Pancreas (tissue), 10 donors: Measurements from ENCODE around the gene CAPRIN1. TPM values are rescaled to one million over a fixed set of nuclear protein-coding genes. Genes with fewer than 3 reads are reported as not detected.

Source experiments
- ATAC-seq, 4 donors: fragments of 200-7000 bp; cut with Tn5 transposase; one replicate each; pipeline versions ENCODE4 v1.8.0 to v1.9.1; 2020; ENCODE audit warnings: mild to moderate bottlenecking in 4 of 4, moderate library complexity in 4 of 4
- DNase-seq, 6 donors: peaks; one replicate each; pipeline ENCODE4 v3.0.0-alpha.2; 2020
- FAIRE-seq: peaks from 2 replicates; lab custom pipeline; 2012; peaks lifted over from hg19 to GRCh38; lab: Jason Lieb, UNC
- H3K27ac ChIP-seq, 4 donors: fragments of 200-600 bp; sonication (generic); 1 replicate in 3 of 4; 2 replicates in 1 of 4; pipeline versions ENCODE4 v1.5.0 to v1.8.0; 2020
- H3K27me3 ChIP-seq, 4 donors: fragments of 200-600 bp; one replicate each; pipeline ENCODE4 v1.8.0; 2021
- H3K36me3 ChIP-seq, 3 donors: fragments of 200-600 bp; sonication (generic) in 1 of 3; one replicate each; pipeline versions ENCODE4 v1.5.0 to v1.8.0; 2020 to 2021
- H3K4me1 ChIP-seq, 3 donors: fragments of 200-600 bp; one replicate each; pipeline ENCODE4 v1.8.0; 2021
- H3K4me3 ChIP-seq, 4 donors: fragments of 200-600 bp; sonication (generic) in 2 of 4; one replicate each; pipeline versions ENCODE4 v1.5.0 to v1.8.0; 2020 to 2021
- H3K9me3 ChIP-seq, 4 donors: fragments of 200-600 bp; one replicate each; pipeline ENCODE4 v1.8.0; 2021
- WGBS, 2 donors: extraction: QIAGEN DNeasy Blood & Tissue Kit; methylation state at CpG; one replicate each; pipeline ENCODE4 v1.1.7; 2013; 5-methylcytosine and 5-hydroxymethylcytosine counted together
- intact Hi-C, 3 donors: fragments of 100-400 bp; cut with DNase I; formaldehyde crosslinking; loops; one replicate each; pipeline versions ENCODE4 v1.11.1 to v1.14.2; 2022
- polyA plus RNA-seq, 2 donors: library from polyadenylated mRNA; stranded (reverse); fragments of 200-250 nt; gene quantifications; one replicate each; pipeline ENCODE4 v1.2.3, GENCODE V29; 2013
- total RNA-seq, 6 donors: library from RNA; stranded (reverse); fragmentation: NEBNext Ultra II Directional in 4 of 6; extraction: Animal tissue kit (Norgen Biotek cat#: 25700) in 4 of 6; gene quantifications; one replicate each; pipeline versions ENCODE4 v1.2.1 to v1.2.4, GENCODE V29; 2021 to 2023
- TF ChIP-seq, protein P1 (sequence below), 4 donors: fragments of 200-600 bp; sonication (generic) in 3 of 4; IDR thresholded peaks; one replicate each; pipeline versions ENCODE4 v1.5.0 to v1.8.0; 2021; ENCODE audit warnings: antibody characterized with exemption in 4 of 4
- donor health status: healthy with polysubstance abuse.
- donor health status: DM: no; HTN: no; CAD: no; lungs with moderate emphysema.
- donor health status: DM: no; HTN: no; CAD: no.
- donor health status: control.
- donor health status: control.
- donor health status: Bipolar disorder and iron deficiency.
- donor health status: DM: yes; HTN: yes; CAD: no.
- donor health status: DM: no; HTN: no; CAD: no.
- donor health status: DM: no; HTN: no; CAD: no.
- donor health status: DM: yes; HTN: yes; CAD: no.

Gene CAPRIN1
- total and polyA plus RNA-seq, 8 donors: 33.9 to 116 (median 93.9) TPM

DNA sequence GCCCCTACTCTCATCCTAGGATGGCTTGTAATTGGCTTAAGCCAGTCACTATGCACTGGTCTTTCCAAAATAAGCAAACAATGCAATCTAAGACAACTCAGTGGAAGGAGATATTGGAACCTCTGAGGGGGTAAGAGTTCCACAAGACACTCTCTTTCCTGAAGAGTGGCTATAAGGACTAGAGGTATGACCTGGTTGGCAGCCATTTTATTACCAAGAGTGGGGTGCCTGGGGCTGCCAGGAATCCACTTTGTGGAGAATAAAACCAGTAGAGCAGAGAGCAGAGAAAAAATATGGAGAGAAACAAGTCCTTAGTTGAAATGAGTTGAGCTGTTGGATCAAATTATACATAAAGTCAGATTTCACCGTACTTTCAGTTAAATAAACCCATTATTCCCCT, 38.8 kb upstream of the CAPRIN1 start:
- DNase-seq (no peak), FAIRE-seq (no peak), ATAC-seq (no peak)
- Histone ChIP-seq H3K4me3 (no peak overlapping the region), H3K27ac (no peak overlapping the region), H3K36me3 (no peaks in the 10 kb centered on the region), H3K27me3 (no peaks in the 10 kb centered on the region), H3K9me3 (no peaks in the 10 kb centered on the region), H3K4me1 (no peaks in the 10 kb centered on the region)
- intact Hi-C loops: no loop called here
- WGBS, 2 donors: 93 to 97% methylated on average over 1 of the region's 1 CpG
- TF ChIP-seq, protein P1, sequence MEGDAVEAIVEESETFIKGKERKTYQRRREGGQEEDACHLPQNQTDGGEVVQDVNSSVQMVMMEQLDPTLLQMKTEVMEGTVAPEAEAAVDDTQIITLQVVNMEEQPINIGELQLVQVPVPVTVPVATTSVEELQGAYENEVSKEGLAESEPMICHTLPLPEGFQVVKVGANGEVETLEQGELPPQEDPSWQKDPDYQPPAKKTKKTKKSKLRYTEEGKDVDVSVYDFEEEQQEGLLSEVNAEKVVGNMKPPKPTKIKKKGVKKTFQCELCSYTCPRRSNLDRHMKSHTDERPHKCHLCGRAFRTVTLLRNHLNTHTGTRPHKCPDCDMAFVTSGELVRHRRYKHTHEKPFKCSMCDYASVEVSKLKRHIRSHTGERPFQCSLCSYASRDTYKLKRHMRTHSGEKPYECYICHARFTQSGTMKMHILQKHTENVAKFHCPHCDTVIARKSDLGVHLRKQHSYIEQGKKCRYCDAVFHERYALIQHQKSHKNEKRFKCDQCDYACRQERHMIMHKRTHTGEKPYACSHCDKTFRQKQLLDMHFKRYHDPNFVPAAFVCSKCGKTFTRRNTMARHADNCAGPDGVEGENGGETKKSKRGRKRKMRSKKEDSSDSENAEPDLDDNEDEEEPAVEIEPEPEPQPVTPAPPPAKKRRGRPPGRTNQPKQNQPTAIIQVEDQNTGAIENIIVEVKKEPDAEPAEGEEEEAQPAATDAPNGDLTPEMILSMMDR (IDR thresholded peaks at IDR 0.05): no peak

DNA sequence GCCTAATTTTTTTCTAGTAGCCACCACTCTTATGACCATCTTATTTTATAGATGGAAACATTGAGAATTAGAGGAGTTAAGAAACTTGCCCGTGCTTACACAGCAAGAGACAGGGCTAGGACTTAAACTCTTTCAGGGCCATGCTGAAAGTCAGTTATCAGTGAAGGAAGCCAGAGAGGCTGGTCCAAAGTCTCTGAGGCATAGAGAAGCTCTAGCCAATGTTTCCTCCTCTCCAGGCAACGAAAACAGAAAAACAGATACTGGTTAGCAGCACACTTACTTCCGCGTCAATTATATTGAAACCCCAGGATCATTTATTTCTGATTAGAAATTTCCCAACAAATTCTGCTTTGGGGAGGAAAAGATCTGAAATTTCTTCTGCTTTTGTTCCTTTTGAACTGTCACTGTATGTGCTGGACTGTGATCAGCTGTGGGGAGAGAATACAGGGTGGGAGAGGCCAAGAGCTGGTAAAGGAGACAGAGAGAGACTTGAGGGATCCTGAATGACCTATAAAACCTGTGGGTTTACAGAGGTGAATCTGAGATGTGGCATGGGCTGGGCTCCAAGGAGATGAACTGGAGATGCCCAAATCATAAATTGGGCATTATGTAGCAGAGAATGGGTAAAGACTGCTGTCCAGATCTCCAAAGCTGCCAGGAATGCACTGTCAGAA, 37.5 kb upstream of the CAPRIN1 start:
- 85 to 86% methylated on average over 4 of the region's 4 CpGs for WGBS, 2 donors
- DNase-seq (no peak), FAIRE-seq (no peak)

DNA sequence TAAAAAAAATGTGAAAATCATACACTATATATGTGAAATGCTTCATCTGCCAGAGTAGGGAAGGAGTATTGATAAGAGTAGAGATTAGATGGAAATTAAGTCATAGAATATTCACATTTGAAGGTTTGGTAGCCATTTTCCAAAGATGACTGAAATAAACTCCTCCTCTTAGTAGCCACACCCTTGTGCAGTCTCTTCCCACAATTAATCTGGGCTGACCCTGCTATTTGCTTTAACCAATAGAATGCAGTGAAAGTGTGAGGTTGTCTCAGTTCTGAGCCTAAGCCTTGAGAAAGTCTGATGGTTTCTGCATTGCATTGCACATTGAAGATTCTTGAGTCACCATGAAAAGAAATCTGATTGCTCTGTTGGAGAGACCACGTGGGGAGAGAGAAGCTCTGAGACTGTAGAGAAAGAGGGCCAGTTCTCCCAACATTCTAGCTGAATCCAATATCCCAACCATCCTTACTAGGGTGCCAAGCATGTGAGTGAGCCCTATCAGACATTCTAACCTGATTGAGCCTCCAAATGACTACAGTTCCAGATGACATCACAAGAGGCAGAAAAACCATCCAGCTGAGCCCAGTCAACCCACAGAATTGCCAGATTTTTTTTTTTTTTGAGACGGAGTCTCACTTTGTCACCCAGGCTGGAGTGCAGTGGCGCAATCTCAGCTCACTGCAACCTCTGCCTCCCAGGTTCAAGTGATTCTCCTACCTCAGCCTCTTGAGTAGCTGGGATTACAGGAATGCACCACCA, 29.4 kb upstream of the CAPRIN1 start:
- WGBS, 2 donors: 76 to 82% methylated on average over 3 of the region's 3 CpGs
- H3K9me3 ChIP-seq: no peaks in the 10 kb centered on the region
- H3K27ac ChIP-seq: no peak overlapping the region
- ATAC-seq (no peak), DNase-seq (no peak), FAIRE-seq (no peak)
- no peak overlapping the region for H3K4me3 ChIP-seq
- no peaks in the 10 kb centered on the region for H3K27me3 ChIP-seq
- H3K4me1 ChIP-seq: no peaks in the 10 kb centered on the region
- intact Hi-C loops: no loop called here
- no peaks in the 10 kb centered on the region for H3K36me3 ChIP-seq
- TF ChIP-seq, protein P1 (IDR thresholded peaks at IDR 0.05): no peak

More for the DNA sequence above, 37.5 kb upstream of the CAPRIN1 start:
- Histone ChIP-seq H3K4me1 (no peaks in the 10 kb centered on the region), H3K36me3 (no peaks in the 10 kb centered on the region), H3K4me3 (no peak overlapping the region), H3K27me3 (no peaks in the 10 kb centered on the region), H3K27ac (no peak overlapping the region), H3K9me3 (no peaks in the 10 kb centered on the region)
- TF ChIP-seq, protein P1 (IDR thresholded peaks at IDR 0.05): no peak
- ATAC-seq: no peak
- intact Hi-C loops: no loop called here

DNA sequence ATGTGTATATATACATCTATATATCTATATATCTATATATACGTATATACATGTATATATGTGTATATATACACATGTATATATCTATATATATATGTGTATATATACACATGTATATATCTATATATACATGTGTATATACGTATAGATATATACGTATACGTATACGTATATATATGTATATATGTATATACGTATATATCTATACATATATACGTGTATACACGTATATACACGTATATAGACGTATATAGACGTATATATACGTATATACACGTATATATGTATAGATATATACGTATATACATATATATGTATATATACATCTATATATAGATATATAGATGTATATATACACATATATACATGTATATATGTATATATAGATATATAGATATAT, 25.1 kb upstream of the CAPRIN1 start:
- Histone ChIP-seq H3K27ac (no peak overlapping the region), H3K9me3 (no peaks in the 10 kb centered on the region), H3K4me3 (no peak overlapping the region), H3K27me3 (no peaks in the 10 kb centered on the region), H3K4me1 (peaks cover 13 to 17% (median 16%) of the 10 kb centered on the region in 3 donors), H3K36me3 (no peaks in the 10 kb centered on the region)
- peak; percentile 96 for FAIRE-seq
- WGBS, 2 donors: 71 to 79% methylated on average over 14 of the region's 14 CpGs
- intact Hi-C loops: no loop called here
- no peak for ATAC-seq
- TF ChIP-seq, protein P1 (IDR thresholded peaks at IDR 0.05): no peak
- no peak for DNase-seq
